ENCODE data around the gene YBX2. TPM values are rescaled to one million over a fixed set of nuclear protein-coding genes. Genes with fewer than 3 reads are reported as not detected.

The YBX2 gene
- polyA plus RNA-seq (2013, experiment 1 of 2) = 0.11 TPM
- 0.05 TPM for polyA plus RNA-seq (2013, experiment 2 of 2)

DNA sequence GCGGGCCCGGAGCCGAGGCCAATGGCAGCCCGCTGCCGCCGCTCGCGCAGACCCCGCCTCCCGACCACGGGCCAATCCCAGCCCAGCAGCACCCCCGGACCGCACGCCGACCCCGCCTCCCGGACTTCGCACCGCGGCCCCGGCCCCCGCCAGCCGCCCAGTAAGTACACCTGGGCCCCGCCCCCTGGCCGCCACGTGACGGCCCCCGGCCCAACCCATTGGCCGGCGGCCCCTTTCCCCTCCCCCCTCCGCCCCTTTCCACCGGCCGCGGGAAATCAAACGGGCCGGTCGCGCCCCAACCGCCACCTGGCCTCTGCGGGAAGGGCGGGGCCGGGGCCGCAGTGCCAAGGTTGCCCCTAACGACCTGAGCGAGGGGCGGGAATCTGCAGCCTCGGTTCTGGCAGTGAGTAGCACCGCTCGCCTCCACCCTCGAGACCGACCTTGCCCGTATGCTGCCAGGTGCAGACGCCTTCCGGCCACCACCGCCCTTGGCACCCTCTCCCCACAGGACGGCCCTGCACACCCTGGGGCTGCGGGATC, at the start of gene YBX2:
Gene YBX2, minus strand, starts transcription at position 26 of the 540 bp plus-strand sequence. CDS start 139 bp downstream, outside the sequence.
- H3K79me1 ChIP-seq (replicated peaks; ENCODE audit: low read length, poor library complexity, severe bottlenecking) = no peaks in the 10 kb centered on the region
- peak; percentile 12 for DNase-seq
- no peak within 1 kb of the TSS for H3K4me3 ChIP-seq (ENCODE audit: insufficient read depth in 1 of 2, low read depth in 1 of 2, low read length in 2 of 2)
- H3K4ac ChIP-seq (ENCODE audit: low read depth in 1 of 2, low read length in 2 of 2) = no peak within 1 kb of the TSS
- H3K9ac ChIP-seq (ENCODE audit: low read length) = no peak within 1 kb of the TSS
- peak within 1 kb of the TSS; percentile 48 for H3K4me2 ChIP-seq (ENCODE audit: low read length, poor library complexity, severe bottlenecking)
- H3K14ac ChIP-seq (ENCODE audit: low read length in 2 of 2) = no peak within 1 kb of the TSS
- no peaks in the 10 kb centered on the region for H3K9me3 ChIP-seq (ENCODE audit: control insufficient read depth, low read length)
- H2AK5ac ChIP-seq (ENCODE audit: low read length, severe bottlenecking) = no peak within 1 kb of the TSS
- peaks cover 55 to 57% of the 10 kb centered on the region in 2 experiments for H3K27me3 ChIP-seq (ENCODE audit: control insufficient read depth in 1 of 2, insufficient read depth in 1 of 2, low read length in 2 of 2)
- H3K27ac ChIP-seq (ENCODE audit: low read length, poor library complexity, severe bottlenecking) = no peak within 1 kb of the TSS
- H2BK15ac ChIP-seq (ENCODE audit: low read depth, poor library complexity, severe bottlenecking) = no peak within 1 kb of the TSS
- H4K8ac ChIP-seq (ENCODE audit: low read length) = no peak within 1 kb of the TSS
- no peak within 1 kb of the TSS for H2BK5ac ChIP-seq (ENCODE audit: low read depth, low read length, poor library complexity, severe bottlenecking)
- no peak within 1 kb of the TSS for H3K18ac ChIP-seq (ENCODE audit: low read depth in 1 of 2, low read length in 2 of 2)
- peak within 1 kb of the TSS in 1 of 2 experiments; percentile 98 for H3K23ac ChIP-seq (ENCODE audit: low read length in 2 of 2)
- H2BK120ac ChIP-seq (ENCODE audit: low read depth, low read length) = no peak within 1 kb of the TSS
- H2BK12ac ChIP-seq (ENCODE audit: low read length in 2 of 2) = no peak within 1 kb of the TSS
- no peaks in the 10 kb centered on the region for H3K36me3 ChIP-seq (ENCODE audit: control insufficient read depth in 1 of 2, insufficient read depth in 2 of 2, low read depth in 1 of 2, low read length in 2 of 2)
- 9% methylated on average over 37 of the region's 57 CpGs for WGBS
- H3K4me1 ChIP-seq (ENCODE audit: control insufficient read depth, insufficient read depth, low read depth, low read length) = peaks cover 18% of the 10 kb centered on the region
- H2AFZ ChIP-seq (ENCODE audit: low read depth, low read length) = no peak within 1 kb of the TSS
- no peak within 1 kb of the TSS for H4K91ac ChIP-seq (ENCODE audit: low read length)

- Histone ChIP-seq H3K79me1 (replicated peaks; ENCODE audit: low read length, poor library complexity, severe bottlenecking) (no peaks in the 10 kb centered on the region), H2AK5ac (ENCODE audit: low read length, severe bottlenecking) (no peak overlapping the region), H3K36me3 (ENCODE audit: control insufficient read depth in 1 of 2, insufficient read depth in 2 of 2, low read depth in 1 of 2, low read length in 2 of 2) (no peaks in the 10 kb centered on the region), H2BK15ac (ENCODE audit: low read depth, poor library complexity, severe bottlenecking) (no peak overlapping the region), H3K4me2 (ENCODE audit: low read length, poor library complexity, severe bottlenecking) (no peak overlapping the region), H2AFZ (ENCODE audit: low read depth, low read length) (no peak overlapping the region), H4K8ac (ENCODE audit: low read length) (no peak overlapping the region), H3K9ac (ENCODE audit: low read length) (no peak overlapping the region), H3K4me1 (ENCODE audit: control insufficient read depth, insufficient read depth, low read depth, low read length) (peaks cover 2% of the 10 kb centered on the region), H3K27me3 (ENCODE audit: control insufficient read depth in 1 of 2, insufficient read depth in 1 of 2, low read length in 2 of 2) (peaks cover 27 to 50% of the 10 kb centered on the region in 2 experiments), H3K18ac (ENCODE audit: low read depth in 1 of 2, low read length in 2 of 2) (no peak overlapping the region), H3K27ac (ENCODE audit: low read length, poor library complexity, severe bottlenecking) (no peak overlapping the region), H2BK120ac (ENCODE audit: low read depth, low read length) (no peak overlapping the region), H4K91ac (ENCODE audit: low read length) (no peak overlapping the region), H2BK12ac (ENCODE audit: low read length in 2 of 2) (no peak overlapping the region), H3K23ac (ENCODE audit: low read length in 2 of 2) (no peak overlapping the region), H3K4ac (ENCODE audit: low read depth in 1 of 2, low read length in 2 of 2) (no peak overlapping the region), H2BK5ac (ENCODE audit: low read depth, low read length, poor library complexity, severe bottlenecking) (no peak overlapping the region), H3K4me3 (ENCODE audit: insufficient read depth in 1 of 2, low read depth in 1 of 2, low read length in 2 of 2) (no peak overlapping the region), H3K14ac (ENCODE audit: low read length in 2 of 2) (no peak overlapping the region), H3K9me3 (ENCODE audit: control insufficient read depth, low read length) (no peaks in the 10 kb centered on the region)
- no peak for DNase-seq
- 80% methylated on average over 15 of the region's 15 CpGs for whole genome bisulfite sequencing
These were observed 48.8 kb upstream of the YBX2 start for GRCh38 chr17:7343250-7343649.

GRCh38 chr17:7341842-7342241, 47.4 kb upstream of the YBX2 start:
- Histone ChIP-seq H3K79me1 (replicated peaks; ENCODE audit: low read length, poor library complexity, severe bottlenecking) (no peaks in the 10 kb centered on the region), H3K4me3 (ENCODE audit: insufficient read depth in 1 of 2, low read depth in 1 of 2, low read length in 2 of 2) (no peak overlapping the region), H2AK5ac (ENCODE audit: low read length, severe bottlenecking) (no peak overlapping the region), H3K18ac (ENCODE audit: low read depth in 1 of 2, low read length in 2 of 2) (no peak overlapping the region), H2BK120ac (ENCODE audit: low read depth, low read length) (no peak overlapping the region), H3K9ac (ENCODE audit: low read length) (no peak overlapping the region), H3K9me3 (ENCODE audit: control insufficient read depth, low read length) (no peaks in the 10 kb centered on the region), H3K4me1 (ENCODE audit: control insufficient read depth, insufficient read depth, low read depth, low read length) (peaks cover 2% of the 10 kb centered on the region), H3K4me2 (ENCODE audit: low read length, poor library complexity, severe bottlenecking) (no peak overlapping the region), H3K27ac (ENCODE audit: low read length, poor library complexity, severe bottlenecking) (no peak overlapping the region), H3K4ac (ENCODE audit: low read depth in 1 of 2, low read length in 2 of 2) (no peak overlapping the region), H3K23ac (ENCODE audit: low read length in 2 of 2) (peak overlapping the region in 1 of 2 experiments; percentile 42), H4K91ac (ENCODE audit: low read length) (peak overlapping the region; percentile 2), H3K36me3 (ENCODE audit: control insufficient read depth in 1 of 2, insufficient read depth in 2 of 2, low read depth in 1 of 2, low read length in 2 of 2) (no peaks in the 10 kb centered on the region), H3K27me3 (ENCODE audit: control insufficient read depth in 1 of 2, insufficient read depth in 1 of 2, low read length in 2 of 2) (peaks cover 27 to 57% of the 10 kb centered on the region in 2 experiments), H3K14ac (ENCODE audit: low read length in 2 of 2) (peak overlapping the region in 1 of 2 experiments; percentile 36), H2AFZ (ENCODE audit: low read depth, low read length) (no peak overlapping the region), H2BK15ac (ENCODE audit: low read depth, poor library complexity, severe bottlenecking) (no peak overlapping the region), H2BK12ac (ENCODE audit: low read length in 2 of 2) (no peak overlapping the region), H2BK5ac (ENCODE audit: low read depth, low read length, poor library complexity, severe bottlenecking) (no peak overlapping the region), H4K8ac (ENCODE audit: low read length) (no peak overlapping the region)
- DNase-seq = no peak
- WGBS = 93% methylated on average over 13 of the region's 13 CpGs

GRCh38 chr17:7340179-7340578, 45.7 kb upstream of the YBX2 start:
- H3K4ac ChIP-seq (ENCODE audit: low read depth in 1 of 2, low read length in 2 of 2) = no peak overlapping the region

More at GRCh38 chr17:7340179-7340578, 45.7 kb upstream of the YBX2 start:
- Histone ChIP-seq H3K4me1 (ENCODE audit: control insufficient read depth, insufficient read depth, low read depth, low read length) (peaks cover 2% of the 10 kb centered on the region), H4K8ac (ENCODE audit: low read length) (no peak overlapping the region), H3K4me2 (ENCODE audit: low read length, poor library complexity, severe bottlenecking) (no peak overlapping the region), H3K36me3 (ENCODE audit: control insufficient read depth in 1 of 2, insufficient read depth in 2 of 2, low read depth in 1 of 2, low read length in 2 of 2) (no peaks in the 10 kb centered on the region), H2BK5ac (ENCODE audit: low read depth, low read length, poor library complexity, severe bottlenecking) (no peak overlapping the region), H3K9me3 (ENCODE audit: control insufficient read depth, low read length) (no peaks in the 10 kb centered on the region), H2BK12ac (ENCODE audit: low read length in 2 of 2) (no peak overlapping the region), H3K79me1 (replicated peaks; ENCODE audit: low read length, poor library complexity, severe bottlenecking) (no peaks in the 10 kb centered on the region), H3K27ac (ENCODE audit: low read length, poor library complexity, severe bottlenecking) (no peak overlapping the region), H4K91ac (ENCODE audit: low read length) (no peak overlapping the region), H3K14ac (ENCODE audit: low read length in 2 of 2) (no peak overlapping the region), H2BK120ac (ENCODE audit: low read depth, low read length) (no peak overlapping the region), H3K23ac (ENCODE audit: low read length in 2 of 2) (no peak overlapping the region), H3K4me3 (ENCODE audit: insufficient read depth in 1 of 2, low read depth in 1 of 2, low read length in 2 of 2) (no peak overlapping the region), H2AK5ac (ENCODE audit: low read length, severe bottlenecking) (no peak overlapping the region), H3K27me3 (ENCODE audit: control insufficient read depth in 1 of 2, insufficient read depth in 1 of 2, low read length in 2 of 2) (peaks cover 29 to 70% of the 10 kb centered on the region in 2 experiments), H3K18ac (ENCODE audit: low read depth in 1 of 2, low read length in 2 of 2) (no peak overlapping the region), H3K9ac (ENCODE audit: low read length) (no peak overlapping the region), H2AFZ (ENCODE audit: low read depth, low read length) (no peak overlapping the region), H2BK15ac (ENCODE audit: low read depth, poor library complexity, severe bottlenecking) (no peak overlapping the region)
- DNase-seq = peak; percentile 63
- WGBS = 100% methylated on average over 1 of the region's 2 CpGs

All from mesenchymal stem cell (in vitro differentiated cells and primary cell).